ENCODE measurements around the gene GSAP. TPM values are rescaled to one million over a fixed set of nuclear protein-coding genes. Genes with fewer than 3 reads are reported as not detected.

The GSAP gene
- total and polyA plus RNA-seq, 7 donors, result 1.3 to 4.2 (median 2.0) TPM

DNA sequence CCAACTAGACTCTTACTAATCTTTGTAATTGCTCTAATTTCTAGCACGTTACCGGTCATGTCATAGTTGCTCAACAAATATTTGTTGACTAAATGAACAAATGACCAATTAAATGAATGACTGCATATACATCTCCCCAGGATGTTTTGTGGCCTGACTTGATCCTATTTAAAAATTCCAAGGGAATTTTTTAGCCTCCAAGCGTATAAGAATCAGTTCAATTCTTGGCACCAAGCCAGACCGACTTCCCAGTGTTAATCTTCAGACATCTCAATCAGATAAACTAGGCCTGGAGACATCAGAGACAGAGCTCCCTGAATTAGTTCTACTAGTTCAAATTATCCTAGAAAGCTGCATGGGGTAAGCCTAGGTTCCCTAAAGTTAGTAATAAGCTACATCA, 96.0 kb downstream of the GSAP start:
- no peak overlapping the region for H3K27ac ChIP-seq
- ATAC-seq (no peak), DNase-seq (no peak)
- peaks cover 0 to 3% of the 10 kb centered on the region in 2 donors for H3K36me3 ChIP-seq (ENCODE audit: insufficient read depth in 1 of 2, low read depth in 1 of 2)
- no peaks in the 10 kb centered on the region for H3K4me1 ChIP-seq
- intact Hi-C loops (cut with DNase I), result no loop called here
- H3K4me3 ChIP-seq, result no peak overlapping the region
- TF ChIP-seq, protein P1, sequence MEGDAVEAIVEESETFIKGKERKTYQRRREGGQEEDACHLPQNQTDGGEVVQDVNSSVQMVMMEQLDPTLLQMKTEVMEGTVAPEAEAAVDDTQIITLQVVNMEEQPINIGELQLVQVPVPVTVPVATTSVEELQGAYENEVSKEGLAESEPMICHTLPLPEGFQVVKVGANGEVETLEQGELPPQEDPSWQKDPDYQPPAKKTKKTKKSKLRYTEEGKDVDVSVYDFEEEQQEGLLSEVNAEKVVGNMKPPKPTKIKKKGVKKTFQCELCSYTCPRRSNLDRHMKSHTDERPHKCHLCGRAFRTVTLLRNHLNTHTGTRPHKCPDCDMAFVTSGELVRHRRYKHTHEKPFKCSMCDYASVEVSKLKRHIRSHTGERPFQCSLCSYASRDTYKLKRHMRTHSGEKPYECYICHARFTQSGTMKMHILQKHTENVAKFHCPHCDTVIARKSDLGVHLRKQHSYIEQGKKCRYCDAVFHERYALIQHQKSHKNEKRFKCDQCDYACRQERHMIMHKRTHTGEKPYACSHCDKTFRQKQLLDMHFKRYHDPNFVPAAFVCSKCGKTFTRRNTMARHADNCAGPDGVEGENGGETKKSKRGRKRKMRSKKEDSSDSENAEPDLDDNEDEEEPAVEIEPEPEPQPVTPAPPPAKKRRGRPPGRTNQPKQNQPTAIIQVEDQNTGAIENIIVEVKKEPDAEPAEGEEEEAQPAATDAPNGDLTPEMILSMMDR (IDR thresholded peaks at IDR 0.05), result no peak
- 71 to 90% (median 80%) methylated on average over 4 of the region's 4 CpGs for WGBS, 3 donors
- no peaks in the 10 kb centered on the region for H3K9me3 ChIP-seq
- no peaks in the 10 kb centered on the region for H3K27me3 ChIP-seq (ENCODE audit: insufficient read depth in 3 of 3, low read length in 2 of 3)

DNA sequence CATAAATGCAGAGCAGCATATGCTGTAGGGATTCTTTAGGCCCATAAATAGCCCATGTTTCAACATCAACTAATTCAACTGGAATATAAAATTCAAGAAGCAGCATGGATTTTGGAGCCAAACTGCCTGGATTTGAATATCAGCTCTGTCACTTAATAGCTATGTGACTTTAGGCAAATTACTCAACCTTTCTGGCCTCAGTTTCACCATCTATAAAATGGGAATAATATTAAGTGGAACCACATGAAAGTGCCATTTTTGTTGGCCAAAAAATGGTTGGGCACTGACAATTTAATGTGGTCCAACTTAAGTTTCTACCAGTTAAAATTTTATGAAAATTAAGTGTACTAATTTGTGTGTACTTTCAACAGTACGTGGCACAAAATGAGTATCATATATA, 98.1 kb downstream of the GSAP start:
- no peaks in the 10 kb centered on the region for H3K4me1 ChIP-seq
- TF ChIP-seq, protein P1 (IDR thresholded peaks at IDR 0.05), result no peak
- DNase-seq (no peak), ATAC-seq (no peak)
- intact Hi-C loops (cut with DNase I), result no loop called here
- WGBS, 3 donors, result 73 to 100% (median 93%) methylated on average over 1 of the region's 1 CpG
- H3K27me3 ChIP-seq (ENCODE audit: insufficient read depth in 3 of 3, low read length in 2 of 3), result no peaks in the 10 kb centered on the region
- no peak overlapping the region for H3K4me3 ChIP-seq
- no peaks in the 10 kb centered on the region for H3K9me3 ChIP-seq
- peaks cover 0 to 3% of the 10 kb centered on the region in 2 donors for H3K36me3 ChIP-seq (ENCODE audit: insufficient read depth in 1 of 2, low read depth in 1 of 2)
- H3K27ac ChIP-seq, result no peak overlapping the region

DNA sequence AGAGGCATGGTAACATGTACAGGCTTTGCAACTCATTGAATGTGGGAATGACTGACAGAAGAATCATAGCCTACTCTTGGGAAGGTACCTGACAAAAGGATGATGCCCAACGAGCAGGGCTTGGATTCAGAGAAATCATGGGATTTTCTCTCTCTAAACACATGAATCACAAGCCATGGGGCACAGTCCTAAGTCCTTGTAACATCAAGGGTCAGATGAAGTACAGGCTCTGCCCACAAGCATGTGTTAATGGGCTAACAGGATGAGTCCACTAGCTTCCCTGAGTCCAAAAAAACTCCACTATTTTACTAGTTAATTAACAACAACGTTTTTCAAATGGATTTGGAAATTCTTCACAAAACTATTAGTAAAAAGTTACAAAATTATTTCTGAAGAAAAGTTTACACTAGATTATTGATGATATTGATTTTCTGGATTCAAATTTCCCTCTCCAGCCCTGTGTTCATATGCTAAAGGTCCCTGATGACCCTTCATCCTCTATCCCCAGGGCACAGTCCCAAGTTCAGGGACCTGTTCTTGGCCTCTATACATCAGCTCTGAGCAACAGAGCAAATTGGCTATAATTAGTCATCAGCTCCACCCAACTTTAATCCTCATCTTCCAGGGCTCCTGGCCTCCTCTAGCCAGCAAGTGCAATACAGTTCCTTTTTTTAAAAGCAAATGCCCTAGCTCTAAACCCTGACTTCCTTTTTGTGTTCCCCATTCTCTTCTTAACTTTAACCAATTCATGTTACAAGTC, 99.8 kb downstream of the GSAP start:
- 56 to 75% (median 57%) methylated on average over 2 of the region's 2 CpGs for WGBS, 3 donors
- DNase-seq (no peak), ATAC-seq (no peak)
- peaks cover 0 to 8% of the 10 kb centered on the region in 2 donors for H3K36me3 ChIP-seq (ENCODE audit: insufficient read depth in 1 of 2, low read depth in 1 of 2)
- H3K27me3 ChIP-seq (ENCODE audit: insufficient read depth in 3 of 3, low read length in 2 of 3), result no peaks in the 10 kb centered on the region
- intact Hi-C loops (cut with DNase I), result no loop called here
- TF ChIP-seq, protein P1 (IDR thresholded peaks at IDR 0.05), result no peak
- no peaks in the 10 kb centered on the region for H3K9me3 ChIP-seq
- no peaks in the 10 kb centered on the region for H3K4me1 ChIP-seq
- H3K27ac ChIP-seq, result no peak overlapping the region
- no peak overlapping the region for H3K4me3 ChIP-seq

GRCh38 chr7:77315182-77315591, 101.0 kb downstream of the GSAP start:
- WGBS, 3 donors, result 55 to 69% (median 57%) methylated on average over 3 of the region's 3 CpGs
- Histone ChIP-seq H3K4me3 (no peak overlapping the region), H3K9me3 (no peaks in the 10 kb centered on the region), H3K4me1 (no peaks in the 10 kb centered on the region), H3K27me3 (ENCODE audit: insufficient read depth in 3 of 3, low read length in 2 of 3) (no peaks in the 10 kb centered on the region), H3K36me3 (ENCODE audit: insufficient read depth in 1 of 2, low read depth in 1 of 2) (peaks cover 0 to 11% of the 10 kb centered on the region in 2 donors), H3K27ac (no peak overlapping the region)
- DNase-seq, result peak; percentile 34 to 61
- TF ChIP-seq, protein P1 (IDR thresholded peaks at IDR 0.05), result no peak
- peak in 3 of 4 donors; percentile 51 to 63 (median 60) for ATAC-seq
- intact Hi-C loops (cut with DNase I), result no loop called here
